ENCODE data around the gene GREM2. TPM values are rescaled to one million over a fixed set of nuclear protein-coding genes. Genes with fewer than 3 reads are reported as not detected.

The GREM2 gene
- total RNA-seq, 1 donor, result 0.31 TPM

GRCh38 chr1:240553351-240553750 lies 58.6 kb downstream of the GREM2 start:
- Histone ChIP-seq H3K4me1 (ENCODE audit: insufficient read depth, low read length) (no peaks in the 10 kb centered on the region), H3K4me3 (ENCODE audit: low read length) (no peak overlapping the region), H3K27me3 (ENCODE audit: insufficient read depth, low read length) (no peaks in the 10 kb centered on the region), H3K9me3 (ENCODE audit: low read depth, low read length) (no peaks in the 10 kb centered on the region)

GRCh38 chr1:240539769-240540414 lies 72.1 kb downstream of the GREM2 start:
- Histone ChIP-seq H3K9me3 (ENCODE audit: low read depth, low read length) (no peaks in the 10 kb centered on the region), H3K4me1 (ENCODE audit: insufficient read depth, low read length) (no peaks in the 10 kb centered on the region), H3K27me3 (ENCODE audit: insufficient read depth, low read length) (no peaks in the 10 kb centered on the region), H3K4me3 (ENCODE audit: low read length) (no peak overlapping the region)

GRCh38 chr1:240538776-240539430 lies 73.1 kb downstream of the GREM2 start:
- H3K4me1 ChIP-seq (ENCODE audit: insufficient read depth, low read length), result no peaks in the 10 kb centered on the region
- no peak overlapping the region for H3K4me3 ChIP-seq (ENCODE audit: low read length)
- no peaks in the 10 kb centered on the region for H3K9me3 ChIP-seq (ENCODE audit: low read depth, low read length)

GRCh38 chr1:240533154-240533780 lies 78.7 kb downstream of the GREM2 start:
- no peak overlapping the region for H3K4me3 ChIP-seq (ENCODE audit: low read length)
- no peaks in the 10 kb centered on the region for H3K9me3 ChIP-seq (ENCODE audit: low read depth, low read length)
- no peaks in the 10 kb centered on the region for H3K27me3 ChIP-seq (ENCODE audit: insufficient read depth, low read length)
- H3K4me1 ChIP-seq (ENCODE audit: insufficient read depth, low read length), result no peaks in the 10 kb centered on the region

More at GRCh38 chr1:240538776-240539430, 73.1 kb downstream of the GREM2 start:
- H3K27me3 ChIP-seq (ENCODE audit: insufficient read depth, low read length), result no peaks in the 10 kb centered on the region

GRCh38 chr1:240528591-240528990 lies 83.4 kb downstream of the GREM2 start:
- Histone ChIP-seq H3K4me3 (ENCODE audit: low read length) (no peak overlapping the region), H3K27me3 (ENCODE audit: insufficient read depth, low read length) (no peaks in the 10 kb centered on the region), H3K9me3 (ENCODE audit: low read depth, low read length) (no peaks in the 10 kb centered on the region), H3K4me1 (ENCODE audit: insufficient read depth, low read length) (no peaks in the 10 kb centered on the region)

- Histone ChIP-seq H3K9me3 (ENCODE audit: low read depth, low read length) (no peaks in the 10 kb centered on the region), H3K4me3 (ENCODE audit: low read length) (no peak overlapping the region), H3K27me3 (ENCODE audit: insufficient read depth, low read length) (no peaks in the 10 kb centered on the region), H3K4me1 (ENCODE audit: insufficient read depth, low read length) (no peaks in the 10 kb centered on the region)
Measured at GRCh38 chr1:240527086-240527485, 84.9 kb downstream of the GREM2 start.

- Histone ChIP-seq H3K9me3 (ENCODE audit: low read depth, low read length) (no peaks in the 10 kb centered on the region), H3K4me3 (ENCODE audit: low read length) (no peak overlapping the region), H3K27me3 (ENCODE audit: insufficient read depth, low read length) (no peaks in the 10 kb centered on the region), H3K4me1 (ENCODE audit: insufficient read depth, low read length) (no peaks in the 10 kb centered on the region)
Measured at GRCh38 chr1:240526312-240526711, 85.6 kb downstream of the GREM2 start.

- Histone ChIP-seq H3K9me3 (ENCODE audit: low read depth, low read length) (no peaks in the 10 kb centered on the region), H3K4me1 (ENCODE audit: insufficient read depth, low read length) (no peaks in the 10 kb centered on the region), H3K27me3 (ENCODE audit: insufficient read depth, low read length) (no peaks in the 10 kb centered on the region), H3K4me3 (ENCODE audit: low read length) (no peak overlapping the region)
Measured at GRCh38 chr1:240524356-240525069, 87.4 kb downstream of the GREM2 start.

- no peaks in the 10 kb centered on the region for H3K9me3 ChIP-seq (ENCODE audit: low read depth, low read length)
- no peaks in the 10 kb centered on the region for H3K27me3 ChIP-seq (ENCODE audit: insufficient read depth, low read length)
- no peaks in the 10 kb centered on the region for H3K4me1 ChIP-seq (ENCODE audit: insufficient read depth, low read length)
- H3K4me3 ChIP-seq (ENCODE audit: low read length), result no peak overlapping the region
Measured at GRCh38 chr1:240522122-240522822, 89.7 kb downstream of the GREM2 start.

GRCh38 chr1:240517891-240518290 lies 94.1 kb downstream of the GREM2 start:
- H3K9me3 ChIP-seq (ENCODE audit: low read depth, low read length), result no peaks in the 10 kb centered on the region
- H3K4me1 ChIP-seq (ENCODE audit: insufficient read depth, low read length), result no peaks in the 10 kb centered on the region
- no peaks in the 10 kb centered on the region for H3K27me3 ChIP-seq (ENCODE audit: insufficient read depth, low read length)
- no peak overlapping the region for H3K4me3 ChIP-seq (ENCODE audit: low read length)

- H3K9me3 ChIP-seq (ENCODE audit: low read depth, low read length), result no peaks in the 10 kb centered on the region
- no peak overlapping the region for H3K4me3 ChIP-seq (ENCODE audit: low read length)
- no peaks in the 10 kb centered on the region for H3K27me3 ChIP-seq (ENCODE audit: insufficient read depth, low read length)
- H3K4me1 ChIP-seq (ENCODE audit: insufficient read depth, low read length), result no peaks in the 10 kb centered on the region
Measured at GRCh38 chr1:240516069-240516468, 95.9 kb downstream of the GREM2 start.

- Histone ChIP-seq H3K4me3 (ENCODE audit: low read length) (no peak overlapping the region), H3K27me3 (ENCODE audit: insufficient read depth, low read length) (no peaks in the 10 kb centered on the region), H3K9me3 (ENCODE audit: low read depth, low read length) (no peaks in the 10 kb centered on the region), H3K4me1 (ENCODE audit: insufficient read depth, low read length) (no peaks in the 10 kb centered on the region)
Measured at GRCh38 chr1:240515505-240515904, 96.5 kb downstream of the GREM2 start.

- Histone ChIP-seq H3K27me3 (ENCODE audit: insufficient read depth, low read length) (no peaks in the 10 kb centered on the region), H3K4me1 (ENCODE audit: insufficient read depth, low read length) (no peaks in the 10 kb centered on the region), H3K4me3 (ENCODE audit: low read length) (no peak overlapping the region), H3K9me3 (ENCODE audit: low read depth, low read length) (no peaks in the 10 kb centered on the region)
Measured at GRCh38 chr1:240511789-240512188, 100.2 kb downstream of the GREM2 start.

- Histone ChIP-seq H3K4me3 (ENCODE audit: low read length) (no peak overlapping the region), H3K4me1 (ENCODE audit: insufficient read depth, low read length) (no peaks in the 10 kb centered on the region), H3K27me3 (ENCODE audit: insufficient read depth, low read length) (no peaks in the 10 kb centered on the region), H3K9me3 (ENCODE audit: low read depth, low read length) (no peaks in the 10 kb centered on the region)
Measured at GRCh38 chr1:240508950-240509349, 103.0 kb downstream of the GREM2 start.

GRCh38 chr1:240508201-240508600 lies 103.8 kb downstream of the GREM2 start:
- H3K27me3 ChIP-seq (ENCODE audit: insufficient read depth, low read length), result no peaks in the 10 kb centered on the region
- no peaks in the 10 kb centered on the region for H3K4me1 ChIP-seq (ENCODE audit: insufficient read depth, low read length)
- no peak overlapping the region for H3K4me3 ChIP-seq (ENCODE audit: low read length)
- no peaks in the 10 kb centered on the region for H3K9me3 ChIP-seq (ENCODE audit: low read depth, low read length)
